GM12874 (cell line): ENCODE results near the gene MSI2.

Source experiments
- TF ChIP-seq, protein P1 (sequence below): IDR thresholded peaks from 2 replicates; pipeline ENCODE4 v1.5.1; 2011; ENCODE audit warnings: low read depth, mild to moderate bottlenecking, control low read depth, low read length, moderate library complexity; ENCODE audit not compliant: insufficient read depth

Gene MSI2

DNA sequence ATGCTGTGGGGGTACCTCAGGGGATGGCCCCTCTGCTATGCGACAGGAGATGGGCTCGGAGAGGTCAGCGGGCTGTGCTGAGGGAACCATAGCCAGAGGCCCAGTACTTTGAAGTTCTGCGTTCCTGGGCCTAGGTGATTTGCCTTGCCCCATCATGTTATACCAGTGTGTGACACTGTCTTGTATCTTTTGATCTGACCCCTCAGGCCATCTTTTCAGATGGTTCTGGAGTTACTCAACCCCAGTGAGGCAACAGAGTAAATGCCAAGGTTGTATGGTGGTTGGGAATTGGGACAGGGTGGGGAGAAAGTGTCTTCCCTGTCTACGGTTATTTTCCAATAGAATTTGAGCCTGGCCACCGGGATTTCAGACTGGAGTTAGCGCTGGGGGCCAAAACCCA is 8.5 kb downstream of the MSI2 start:
- TF ChIP-seq, protein P1, sequence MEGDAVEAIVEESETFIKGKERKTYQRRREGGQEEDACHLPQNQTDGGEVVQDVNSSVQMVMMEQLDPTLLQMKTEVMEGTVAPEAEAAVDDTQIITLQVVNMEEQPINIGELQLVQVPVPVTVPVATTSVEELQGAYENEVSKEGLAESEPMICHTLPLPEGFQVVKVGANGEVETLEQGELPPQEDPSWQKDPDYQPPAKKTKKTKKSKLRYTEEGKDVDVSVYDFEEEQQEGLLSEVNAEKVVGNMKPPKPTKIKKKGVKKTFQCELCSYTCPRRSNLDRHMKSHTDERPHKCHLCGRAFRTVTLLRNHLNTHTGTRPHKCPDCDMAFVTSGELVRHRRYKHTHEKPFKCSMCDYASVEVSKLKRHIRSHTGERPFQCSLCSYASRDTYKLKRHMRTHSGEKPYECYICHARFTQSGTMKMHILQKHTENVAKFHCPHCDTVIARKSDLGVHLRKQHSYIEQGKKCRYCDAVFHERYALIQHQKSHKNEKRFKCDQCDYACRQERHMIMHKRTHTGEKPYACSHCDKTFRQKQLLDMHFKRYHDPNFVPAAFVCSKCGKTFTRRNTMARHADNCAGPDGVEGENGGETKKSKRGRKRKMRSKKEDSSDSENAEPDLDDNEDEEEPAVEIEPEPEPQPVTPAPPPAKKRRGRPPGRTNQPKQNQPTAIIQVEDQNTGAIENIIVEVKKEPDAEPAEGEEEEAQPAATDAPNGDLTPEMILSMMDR: no peak

DNA sequence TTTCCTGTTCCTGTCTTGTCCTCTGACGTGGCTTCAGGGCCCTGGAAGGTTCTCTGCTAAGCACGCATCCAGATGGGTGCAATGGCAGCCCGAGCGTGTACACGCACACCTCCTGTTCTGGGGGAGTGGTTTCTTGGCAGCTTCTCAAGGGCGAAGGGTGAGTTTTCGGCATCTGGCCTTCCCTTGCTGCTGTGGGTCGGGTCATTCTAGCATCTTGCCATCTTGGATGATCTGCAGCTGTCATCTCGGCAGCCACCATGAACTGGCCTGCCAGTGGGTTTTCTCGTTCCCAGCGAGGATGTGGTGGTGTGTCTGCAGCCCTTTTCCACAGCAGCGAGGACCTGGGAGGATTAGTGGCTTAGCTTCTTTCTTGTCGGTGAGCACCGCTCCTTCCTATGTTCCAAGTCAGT is 10.6 kb downstream of the MSI2 start:
- TF ChIP-seq, protein P1: no peak

DNA sequence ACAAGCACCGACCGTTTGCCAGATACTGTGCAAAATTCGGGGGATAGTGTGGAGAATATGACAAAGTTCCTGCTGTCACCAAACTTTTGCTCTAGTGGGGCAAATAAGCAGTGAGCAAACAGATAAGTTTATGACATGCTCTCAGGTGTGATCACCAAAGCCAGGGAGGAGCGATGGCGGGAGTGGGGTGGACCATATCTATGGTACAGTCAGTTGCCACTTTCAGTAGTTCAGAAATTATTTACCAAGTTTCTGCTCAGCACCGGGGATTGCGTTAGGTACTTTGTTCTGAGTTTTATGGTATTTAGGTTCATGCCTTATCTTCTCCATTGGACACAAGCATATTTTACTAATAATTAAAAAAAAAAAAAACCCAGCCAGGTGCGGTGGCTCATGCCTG is 11.9 kb downstream of the MSI2 start:
- TF ChIP-seq, protein P1: no peak

DNA sequence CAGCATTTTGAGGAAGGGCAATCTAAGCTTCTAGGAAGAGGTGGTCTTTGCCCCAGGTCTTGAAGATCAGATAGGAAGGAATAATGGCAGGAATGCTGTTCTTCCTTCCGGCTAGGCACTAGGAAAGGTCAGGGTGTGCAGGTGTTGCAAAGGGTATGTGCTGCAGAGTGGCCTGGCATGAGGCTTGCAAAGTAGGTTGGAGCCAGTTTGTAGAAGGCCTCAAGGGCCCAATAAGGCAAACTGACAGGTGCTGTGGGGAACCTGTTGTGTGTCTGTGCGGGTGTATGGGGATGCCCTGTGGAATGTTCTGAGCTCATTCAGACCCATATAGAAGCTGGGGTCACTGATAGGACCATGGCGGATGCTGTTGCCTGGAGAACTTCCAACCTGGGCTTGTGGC is 12.7 kb downstream of the MSI2 start:
- TF ChIP-seq, protein P1: no peak

DNA sequence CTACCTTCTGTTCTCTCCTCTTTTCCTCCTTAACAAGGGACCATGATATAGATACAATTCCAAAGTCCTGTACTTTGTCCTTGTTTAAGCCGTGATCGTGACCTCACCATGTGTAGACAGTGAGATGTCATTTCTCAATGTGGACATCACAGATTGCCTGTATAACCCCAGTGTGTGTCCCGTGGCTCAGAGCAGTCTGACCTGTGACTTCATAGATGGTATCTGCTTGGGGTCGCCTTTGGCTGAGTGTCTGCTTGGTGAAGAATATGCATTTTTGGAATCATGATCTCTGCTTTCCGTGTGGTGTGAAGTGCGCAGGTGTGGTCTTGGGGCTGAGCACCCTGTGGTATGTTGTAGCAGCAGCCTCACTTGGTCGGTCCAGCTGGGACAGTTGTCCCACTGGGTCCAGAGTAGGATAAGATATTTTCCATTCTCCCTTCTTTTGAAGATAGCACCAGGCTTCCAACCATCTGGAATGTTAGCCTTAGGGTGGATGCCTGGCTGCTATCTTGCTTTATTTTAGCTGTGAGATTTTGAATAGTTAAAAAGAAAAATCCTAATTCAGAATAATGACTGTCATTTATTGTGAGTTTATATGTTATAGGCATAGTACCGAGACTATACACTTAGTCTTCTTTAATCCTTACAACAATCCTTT is 13.4 kb downstream of the MSI2 start:
- TF ChIP-seq, protein P1: no peak

DNA sequence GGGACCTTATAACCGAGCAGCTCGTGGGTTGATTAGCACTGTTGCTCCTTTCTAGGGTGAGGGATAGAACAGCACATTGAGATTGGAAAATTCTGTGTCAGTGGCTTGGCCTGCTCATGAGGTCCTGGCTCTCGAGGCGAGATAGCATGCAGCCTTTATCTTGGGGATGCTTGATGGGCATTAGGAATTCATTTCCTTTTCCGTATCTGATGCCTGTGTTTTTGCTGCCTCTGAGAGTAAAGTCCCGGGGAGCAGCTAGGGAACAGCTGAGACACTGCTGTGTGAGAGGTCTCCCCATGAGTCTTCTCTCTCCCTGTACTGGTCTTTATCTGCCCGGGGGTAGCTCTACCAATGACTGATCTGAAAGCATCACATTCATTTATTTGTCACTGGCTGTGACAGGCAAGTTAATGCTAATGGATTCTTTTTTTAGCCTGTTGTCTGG is 14.5 kb downstream of the MSI2 start:
- TF ChIP-seq, protein P1: no peak

DNA sequence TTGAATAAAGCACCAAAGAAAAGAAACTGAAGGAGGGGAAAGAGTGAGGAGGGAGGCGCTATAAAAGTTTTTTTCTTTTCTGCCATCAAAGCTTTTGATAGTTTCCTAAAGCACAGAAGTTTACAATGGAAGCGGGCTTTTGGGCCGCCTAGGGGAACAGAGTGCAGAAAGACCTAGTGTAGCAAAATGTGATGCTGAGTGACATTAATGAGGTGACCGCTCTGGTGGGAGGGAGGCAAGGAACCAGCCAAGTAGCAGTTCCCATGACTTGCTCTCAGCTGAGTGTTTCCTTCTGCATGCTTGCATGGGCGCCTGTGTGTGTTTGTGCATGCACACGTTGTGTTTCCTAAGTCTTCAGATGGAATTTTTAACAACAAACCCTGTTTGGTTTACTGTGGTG is 15.5 kb downstream of the MSI2 start:
- TF ChIP-seq, protein P1: no peak
